Stimulated activated naive B cell treated with anti-CD40 and anti-IgM and Interleukin-4, amounts not matched to agents 10 μg/mL and 1 μg/mL and 100 μg/mL, for 72 hours (primary cell): Measurements from ENCODE around the gene SHMT2.

ENCODE experiments used
- ATAC-seq, 2 donors: fragments of 150-1000 bp; cut with Tn5 transposase; replicated peaks; 2 replicates each; pipeline ENCODE4 v1.10.0; 2021; ENCODE audit warnings: moderate library complexity in 1 of 2
- DNase-seq: peaks from one replicate; pipeline ENCODE4 v3.0.0; 2021
- H3K27ac Mint-ChIP-seq: one replicate; pipeline ENCODE4 v1.8.0; 2022; ENCODE audit warnings: mild to moderate bottlenecking, mixed read lengths
- H3K27me3 Mint-ChIP-seq, 2 donors: one replicate each; pipeline ENCODE4 v1.8.0; 2022; ENCODE audit warnings: mixed read lengths in 2 of 2
- H3K36me3 Mint-ChIP-seq, 2 donors: one replicate each; pipeline ENCODE4 v1.8.0; 2022; ENCODE audit warnings: mixed read lengths in 2 of 2, mild to moderate bottlenecking in 1 of 2
- H3K4me1 Mint-ChIP-seq, 2 donors: one replicate each; pipeline ENCODE4 v1.8.0; 2022; ENCODE audit warnings: mixed read lengths in 2 of 2, mild to moderate bottlenecking in 1 of 2
- H3K4me3 Mint-ChIP-seq, 2 donors: one replicate each; pipeline ENCODE4 v1.8.0; 2022; ENCODE audit warnings: mild to moderate bottlenecking in 2 of 2, mixed read lengths in 2 of 2, moderate library complexity in 1 of 2
- H3K9me3 Mint-ChIP-seq, 2 donors: one replicate each; pipeline ENCODE4 v1.8.0; 2022; ENCODE audit warnings: mixed read lengths in 2 of 2, mild to moderate bottlenecking in 1 of 2

The SHMT2 gene

DNA sequence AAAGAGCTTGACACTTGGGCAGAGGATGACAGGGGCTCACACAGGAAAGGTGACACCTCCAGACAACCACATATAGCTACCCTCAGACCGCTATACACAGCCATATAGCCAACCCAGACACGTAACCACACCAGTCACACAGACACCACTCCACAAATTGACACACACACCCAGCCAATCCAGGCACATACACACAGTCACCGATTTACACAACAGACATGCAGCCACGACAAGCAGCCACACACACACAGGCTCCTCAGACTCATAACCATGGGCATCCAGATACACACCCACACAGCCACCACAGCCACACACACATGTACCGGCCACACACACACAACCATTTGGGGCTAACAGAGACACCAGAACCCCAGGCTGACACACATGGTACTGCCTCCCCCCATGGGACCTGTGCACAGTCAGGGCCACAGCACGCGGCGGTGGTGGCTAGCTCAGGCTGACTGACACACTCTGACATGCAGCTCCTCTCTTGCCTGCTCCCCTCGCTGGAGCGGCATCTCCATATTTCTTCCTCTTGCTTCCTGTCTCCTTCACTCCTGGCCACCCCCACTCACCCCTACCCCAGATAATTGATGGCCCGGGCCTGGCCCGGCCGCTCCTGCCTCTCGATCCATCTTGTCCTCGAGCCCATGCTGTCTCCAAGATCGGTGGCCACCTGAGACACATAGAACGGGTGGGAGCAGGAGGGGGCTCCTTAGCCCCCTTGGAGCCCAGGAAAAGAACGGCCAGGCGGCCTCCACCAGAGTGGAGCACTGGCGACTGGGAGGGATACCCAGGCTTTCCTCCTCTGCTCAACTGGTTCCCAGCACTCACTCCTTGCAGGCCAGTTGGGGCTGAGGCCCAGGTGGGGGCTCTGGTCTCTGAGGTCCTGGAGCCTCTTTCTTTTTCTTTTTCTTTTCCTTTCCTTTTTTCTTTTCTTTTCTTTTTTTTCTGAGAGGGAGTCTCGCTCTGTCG is 6.0 kb upstream of the SHMT2 start:
- Mint-ChIP-seq H3K27ac (no peak overlapping the region), H3K9me3 (no peaks in the 10 kb centered on the region), H3K27me3 (peaks cover 63 to 74% of the 10 kb centered on the region in 2 donors), H3K4me1 (peaks cover 50 to 89% of the 10 kb centered on the region in 2 donors), H3K4me3 (no peak overlapping the region), H3K36me3 (no peaks in the 10 kb centered on the region)
- no peak for DNase-seq
- ATAC-seq: peak; percentile 47 to 48

DNA sequence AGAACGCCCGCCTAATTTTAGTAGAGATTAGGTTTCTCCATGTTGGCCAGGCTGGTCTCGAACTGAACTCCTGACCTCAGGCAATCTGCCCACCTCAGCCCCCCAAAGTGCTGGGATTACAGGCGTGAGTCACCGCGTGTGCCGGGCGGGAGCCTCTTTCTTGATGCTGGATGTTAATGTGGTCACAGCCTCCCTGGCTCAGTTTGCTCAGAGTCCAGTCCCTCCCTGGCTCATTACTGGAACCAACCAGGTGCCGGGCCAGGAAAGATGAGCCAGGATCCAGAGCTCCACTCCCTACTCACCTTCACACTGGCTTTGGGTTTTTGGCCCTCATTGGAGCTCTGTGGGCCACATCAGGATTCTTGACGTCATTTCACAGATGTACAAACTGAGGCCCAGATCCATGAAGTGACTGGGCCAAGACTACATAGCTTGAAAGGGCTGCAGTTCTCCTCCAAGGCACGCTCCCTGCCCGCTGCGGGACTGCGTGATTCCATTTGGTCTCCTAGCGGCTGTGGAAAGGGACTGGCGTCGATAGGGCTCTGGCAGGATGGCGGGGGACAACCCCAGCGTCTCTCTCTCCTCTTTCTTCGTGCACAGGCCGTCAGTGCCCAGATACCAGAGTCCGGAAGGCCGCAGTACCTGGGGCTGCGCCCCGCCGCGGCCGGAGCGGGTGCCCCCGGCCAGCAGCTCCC is 5.1 kb upstream of the SHMT2 start:
- Mint-ChIP-seq H3K27ac (no peak overlapping the region), H3K36me3 (no peaks in the 10 kb centered on the region), H3K9me3 (no peaks in the 10 kb centered on the region), H3K4me1 (peaks cover 51 to 90% of the 10 kb centered on the region in 2 donors), H3K4me3 (peak overlapping the region in 1 of 2 donors; percentile 5), H3K27me3 (peaks cover 54 to 64% of the 10 kb centered on the region in 2 donors)
- ATAC-seq (no peak), DNase-seq (no peak)

- Mint-ChIP-seq H3K27ac (peak overlapping the region; percentile 79), H3K36me3 (peaks cover 3 to 6% of the 10 kb centered on the region in 2 donors), H3K9me3 (no peaks in the 10 kb centered on the region), H3K27me3 (peaks cover 47 to 58% of the 10 kb centered on the region in 2 donors), H3K4me3 (peak overlapping the region; percentile 41 to 59), H3K4me1 (peaks cover 50 to 90% of the 10 kb centered on the region in 2 donors)
- DNase-seq (no peak), ATAC-seq (peak; percentile 44 to 48)
Observed at GRCh38 chr12:57224973-57225679, 4.4 kb upstream of the SHMT2 start.

DNA sequence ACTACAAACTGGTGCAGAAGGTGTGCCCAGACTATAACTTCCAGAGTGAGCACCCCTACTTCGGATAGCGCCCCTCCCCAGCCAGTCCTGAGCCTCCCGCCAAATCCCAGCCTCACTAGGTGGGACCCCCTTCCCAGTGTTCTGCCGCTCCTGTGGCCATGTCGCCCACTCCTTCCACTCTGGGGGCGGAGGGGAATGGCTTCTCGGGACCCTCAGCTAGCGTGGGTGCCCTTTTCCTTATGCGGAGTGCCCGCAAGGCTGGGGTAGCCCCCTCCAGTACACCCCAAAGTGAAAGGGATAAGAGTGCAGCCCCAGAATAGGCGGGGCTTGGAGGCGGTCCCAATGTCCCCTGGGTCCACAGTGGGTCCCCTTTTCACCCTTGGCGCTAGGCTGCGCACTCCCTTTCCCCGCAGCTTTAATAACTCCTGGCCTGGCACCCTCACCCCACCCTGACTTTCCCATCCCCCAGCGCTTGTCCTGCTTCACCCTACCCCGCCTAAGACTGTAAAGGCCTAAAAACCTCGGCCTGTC is 3.8 kb upstream of the SHMT2 start:
- Mint-ChIP-seq H3K4me1 (peaks cover 53 to 93% of the 10 kb centered on the region in 2 donors), H3K9me3 (no peaks in the 10 kb centered on the region), H3K36me3 (peaks cover 10 to 12% of the 10 kb centered on the region in 2 donors), H3K27me3 (peaks cover 43 to 54% of the 10 kb centered on the region in 2 donors), H3K27ac (peak overlapping the region; percentile 79), H3K4me3 (peak overlapping the region; percentile 41 to 59)
- ATAC-seq: no peak
- no peak for DNase-seq

- Mint-ChIP-seq H3K27me3 (peaks cover 33 to 45% of the 10 kb centered on the region in 2 donors), H3K27ac (peak overlapping the region; percentile 42), H3K4me1 (peaks cover 52 to 93% of the 10 kb centered on the region in 2 donors), H3K9me3 (no peaks in the 10 kb centered on the region), H3K4me3 (peak overlapping the region; percentile 67 to 76), H3K36me3 (peaks cover 16 to 17% of the 10 kb centered on the region in 2 donors)
- no peak for DNase-seq
- no peak for ATAC-seq
Observed at GRCh38 chr12:57226588-57227314, 2.8 kb upstream of the SHMT2 start.

DNA sequence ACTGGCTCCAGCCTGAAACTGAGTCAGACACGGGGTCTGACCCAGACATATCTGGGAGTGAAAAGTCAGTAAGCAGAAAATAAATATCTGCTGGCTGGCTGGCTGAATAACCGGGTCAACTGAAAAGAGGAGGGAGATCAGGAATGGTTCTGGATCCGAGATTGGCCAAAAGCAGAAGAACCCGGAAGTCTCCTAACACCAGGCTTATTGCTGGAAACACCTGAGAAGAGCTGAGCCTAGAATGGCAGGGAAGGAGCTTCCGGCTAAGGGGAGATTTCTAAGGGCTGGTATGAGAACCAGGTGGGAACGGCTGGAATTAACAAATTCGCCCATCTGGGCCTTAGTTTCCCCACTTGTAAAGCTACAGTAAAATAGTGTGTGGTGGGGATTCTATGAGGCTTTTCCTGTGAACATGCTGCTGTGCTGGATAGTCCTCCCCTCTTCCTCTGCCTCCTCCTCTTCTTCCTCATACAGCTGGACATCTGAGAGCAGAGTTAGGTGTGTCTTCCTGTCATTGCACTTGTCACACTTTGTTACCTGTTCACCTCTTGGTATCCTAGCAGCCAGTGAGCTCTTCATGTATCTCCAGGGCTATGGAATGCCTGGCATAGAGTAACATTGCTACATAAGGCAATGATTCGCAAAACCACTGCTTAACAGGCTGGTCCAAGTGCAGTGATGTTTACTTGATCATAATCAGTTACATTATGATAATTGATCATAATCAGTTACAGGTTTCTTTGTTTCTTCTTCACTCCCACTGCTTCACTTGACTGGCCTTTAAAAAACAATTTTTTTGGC is 2.0 kb upstream of the SHMT2 start:
- DNase-seq (no peak), ATAC-seq (no peak)
- H3K9me3 Mint-ChIP-seq: no peaks in the 10 kb centered on the region
- peaks cover 56 to 93% of the 10 kb centered on the region in 2 donors for H3K4me1 Mint-ChIP-seq
- peaks cover 24 to 25% of the 10 kb centered on the region in 2 donors for H3K36me3 Mint-ChIP-seq
- H3K4me3 Mint-ChIP-seq: peak overlapping the region; percentile 41 to 65
- H3K27ac Mint-ChIP-seq: peak overlapping the region; percentile 43
- H3K27me3 Mint-ChIP-seq: peaks cover 25 to 37% of the 10 kb centered on the region in 2 donors

DNA sequence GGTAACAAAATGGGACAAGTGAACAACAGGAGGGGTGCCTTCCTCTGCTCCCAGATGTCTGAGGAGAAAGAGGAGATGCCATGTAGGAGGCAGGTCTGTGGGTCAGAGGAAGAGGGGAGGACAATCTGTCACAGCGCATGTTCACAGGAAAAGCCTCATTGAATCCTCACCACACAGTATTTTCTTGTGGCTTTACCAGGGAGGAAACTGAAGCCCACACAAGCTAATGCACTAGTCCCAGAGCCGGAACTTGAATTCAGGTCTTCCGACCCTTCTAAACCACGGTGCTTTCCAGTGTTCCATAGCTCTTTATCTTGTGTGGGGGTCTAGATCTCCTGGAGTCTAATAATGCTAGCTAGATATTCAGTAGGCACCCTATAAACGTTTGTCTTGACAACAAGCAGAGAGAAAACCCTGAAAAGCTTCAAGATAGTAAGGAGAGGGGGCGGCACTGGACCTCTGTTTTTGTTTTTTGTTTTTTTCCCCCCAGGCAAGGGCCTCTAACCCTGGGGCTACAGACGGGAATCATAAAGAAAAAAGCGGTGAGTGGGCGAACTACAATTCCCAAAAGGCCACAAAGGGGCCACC is 371 bp upstream of the SHMT2 start:
- DNase-seq (no peak), ATAC-seq (peak; percentile 6 to 13)
- Mint-ChIP-seq H3K27ac (peak overlapping the region; percentile 98), H3K9me3 (no peaks in the 10 kb centered on the region), H3K36me3 (peaks cover 39% of the 10 kb centered on the region in 2 donors), H3K4me1 (peaks cover 57 to 93% of the 10 kb centered on the region in 2 donors), H3K27me3 (peaks cover 9 to 21% of the 10 kb centered on the region in 2 donors), H3K4me3 (peak overlapping the region; percentile 97 to 99)

DNA sequence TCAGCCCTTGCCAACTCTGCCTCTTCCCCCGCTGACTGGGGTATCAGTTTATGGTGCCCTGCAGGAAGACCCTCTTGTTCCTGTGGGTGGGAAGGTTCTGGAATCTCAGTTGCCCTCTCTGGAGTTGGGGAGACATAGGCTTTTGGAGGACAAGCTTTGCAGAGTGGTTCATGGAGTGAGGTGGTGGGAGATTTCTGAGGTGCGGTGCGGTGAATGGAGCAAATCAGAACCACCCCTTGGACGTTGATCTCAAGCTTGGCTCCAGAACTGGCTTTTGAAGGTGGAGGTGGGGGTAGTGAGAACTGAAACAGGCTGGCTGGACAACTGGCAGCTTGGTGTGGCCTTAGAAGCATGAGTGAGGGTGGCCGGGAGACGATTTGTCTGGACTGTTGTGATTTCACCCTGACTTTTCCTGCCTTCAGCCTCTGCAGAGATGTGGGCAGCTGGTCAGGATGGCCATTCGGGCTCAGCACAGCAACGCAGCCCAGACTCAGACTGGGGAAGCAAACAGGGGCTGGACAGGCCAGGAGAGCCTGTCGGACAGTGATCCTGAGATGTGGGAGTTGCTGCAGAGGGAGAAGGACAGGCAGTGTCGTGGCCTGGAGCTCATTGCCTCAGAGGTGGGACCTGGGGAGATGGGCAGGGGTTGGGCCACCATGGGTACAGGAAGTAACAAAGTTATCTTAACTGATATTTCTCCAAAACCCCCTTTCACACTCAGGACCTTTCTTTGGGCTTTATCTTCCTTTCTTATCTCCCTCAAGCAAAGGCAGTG is 1.1 kb downstream of the SHMT2 start:
- no peaks in the 10 kb centered on the region for H3K9me3 Mint-ChIP-seq
- H3K4me1 Mint-ChIP-seq: peaks cover 68 to 93% of the 10 kb centered on the region in 2 donors
- H3K27ac Mint-ChIP-seq: peak overlapping the region; percentile 98
- DNase-seq (no peak), ATAC-seq (no peak)
- peaks cover 42 to 52% of the 10 kb centered on the region in 2 donors for H3K36me3 Mint-ChIP-seq
- peaks cover 0 to 13% of the 10 kb centered on the region in 2 donors for H3K27me3 Mint-ChIP-seq
- H3K4me3 Mint-ChIP-seq: peak overlapping the region; percentile 97 to 99

- Mint-ChIP-seq H3K4me1 (peaks cover 68 to 93% of the 10 kb centered on the region in 2 donors), H3K36me3 (peaks cover 45 to 59% of the 10 kb centered on the region in 2 donors), H3K9me3 (no peaks in the 10 kb centered on the region), H3K27ac (no peak overlapping the region), H3K4me3 (peak overlapping the region; percentile 97 to 99), H3K27me3 (peaks cover 5 to 8% of the 10 kb centered on the region in 2 donors)
- ATAC-seq (no peak), DNase-seq (no peak)
Observed at GRCh38 chr12:57231276-57232021, 1.9 kb downstream of the SHMT2 start.

GRCh38 chr12:57232156-57232756 is 2.7 kb downstream of the SHMT2 start:
- no peak for ATAC-seq
- no peak for DNase-seq
- Mint-ChIP-seq H3K27ac (peak overlapping the region; percentile 56), H3K36me3 (peaks cover 48 to 63% of the 10 kb centered on the region in 2 donors), H3K4me1 (peaks cover 67 to 93% of the 10 kb centered on the region in 2 donors), H3K27me3 (peaks cover 11 to 12% of the 10 kb centered on the region in 2 donors), H3K9me3 (no peaks in the 10 kb centered on the region), H3K4me3 (no peak overlapping the region)
